NB4 (cell line): ENCODE results near the gene PCYT2.

Source experiments
- MYC ChIP-seq: IDR thresholded peaks from 2 replicates; pipeline ENCODE4 v1.6.1; 2011; ENCODE audit warnings: low read depth, low read length
- POLR2A ChIP-seq: IDR thresholded peaks from 2 replicates; pipeline ENCODE4 v1.6.1; 2011; ENCODE audit warnings: mild to moderate bottlenecking; ENCODE audit not compliant: insufficient read length; ENCODE audit errors: extremely low read depth
- TF ChIP-seq, protein P1 (sequence below): IDR thresholded peaks from one replicate; pipeline ENCODE4 v1.5.1; 2012; ENCODE audit warnings: low read depth, low read length

DNA sequence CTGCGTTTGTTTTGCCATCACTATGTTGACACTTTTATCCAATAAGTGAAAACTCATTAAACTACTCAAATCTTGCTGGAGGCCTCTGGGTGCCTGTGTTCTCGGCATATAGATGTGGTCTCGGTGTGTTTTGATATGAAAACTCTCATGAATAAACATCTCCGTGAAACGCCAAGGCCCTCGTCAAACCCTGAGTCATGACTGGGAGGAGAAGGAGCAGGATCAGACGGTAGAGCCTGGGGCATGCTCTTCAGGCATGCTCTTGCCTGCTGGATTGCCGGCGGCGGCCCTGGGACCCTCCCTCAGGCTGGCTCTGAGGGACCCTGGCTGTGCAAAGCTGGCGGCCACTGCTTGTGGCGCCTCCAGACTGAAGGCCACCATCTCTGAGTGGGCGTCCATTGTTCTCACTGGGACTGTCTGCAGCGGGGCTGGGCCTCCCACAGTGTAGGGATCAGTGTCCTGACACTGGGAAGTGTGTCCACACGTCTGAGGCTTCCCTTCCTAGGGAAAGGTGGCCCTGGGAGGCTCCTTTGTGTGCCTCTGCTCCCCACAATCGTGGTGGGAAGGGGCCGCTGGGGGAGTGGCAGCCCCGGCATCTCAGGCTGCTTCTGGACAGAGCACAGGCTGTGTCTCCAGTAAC is 10.9 kb downstream of the PCYT2 start:
- TF ChIP-seq POLR2A (no peak), MYC (no peak)
- TF ChIP-seq, protein P1, sequence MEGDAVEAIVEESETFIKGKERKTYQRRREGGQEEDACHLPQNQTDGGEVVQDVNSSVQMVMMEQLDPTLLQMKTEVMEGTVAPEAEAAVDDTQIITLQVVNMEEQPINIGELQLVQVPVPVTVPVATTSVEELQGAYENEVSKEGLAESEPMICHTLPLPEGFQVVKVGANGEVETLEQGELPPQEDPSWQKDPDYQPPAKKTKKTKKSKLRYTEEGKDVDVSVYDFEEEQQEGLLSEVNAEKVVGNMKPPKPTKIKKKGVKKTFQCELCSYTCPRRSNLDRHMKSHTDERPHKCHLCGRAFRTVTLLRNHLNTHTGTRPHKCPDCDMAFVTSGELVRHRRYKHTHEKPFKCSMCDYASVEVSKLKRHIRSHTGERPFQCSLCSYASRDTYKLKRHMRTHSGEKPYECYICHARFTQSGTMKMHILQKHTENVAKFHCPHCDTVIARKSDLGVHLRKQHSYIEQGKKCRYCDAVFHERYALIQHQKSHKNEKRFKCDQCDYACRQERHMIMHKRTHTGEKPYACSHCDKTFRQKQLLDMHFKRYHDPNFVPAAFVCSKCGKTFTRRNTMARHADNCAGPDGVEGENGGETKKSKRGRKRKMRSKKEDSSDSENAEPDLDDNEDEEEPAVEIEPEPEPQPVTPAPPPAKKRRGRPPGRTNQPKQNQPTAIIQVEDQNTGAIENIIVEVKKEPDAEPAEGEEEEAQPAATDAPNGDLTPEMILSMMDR = no peak
